Activated effector memory CD4-positive, alpha-beta T cell treated with Interleukin-2 at 50 U/mL for 16 hours (primary cell): ENCODE results near the gene KLHL34.

Experiments used
- DNase-seq: peaks from one replicate; pipeline ENCODE4 v3.0.0-alpha.2; 2020

KLHL34 gene

GRCh38 chrX:21655901-21656586 lies 2.1 kb downstream of the KLHL34 start:
- DNase-seq, result no peak

- no peak for DNase-seq
Observed at GRCh38 chrX:21645886-21646285, 12.2 kb downstream of the KLHL34 start.

- DNase-seq, result no peak
Observed at GRCh38 chrX:21645431-21645830, 12.7 kb downstream of the KLHL34 start.

GRCh38 chrX:21639775-21640174 lies 18.4 kb downstream of the KLHL34 start:
- no peak for DNase-seq

GRCh38 chrX:21638311-21638710 lies 19.8 kb downstream of the KLHL34 start:
- no peak for DNase-seq

- DNase-seq, result no peak
Observed at GRCh38 chrX:21632027-21632426, 26.1 kb downstream of the KLHL34 start.

GRCh38 chrX:21623778-21624501 lies 34.2 kb downstream of the KLHL34 start:
- DNase-seq, result no peak

- DNase-seq, result no peak
Observed at GRCh38 chrX:21620234-21620633, 37.9 kb downstream of the KLHL34 start.

- no peak for DNase-seq
Observed at GRCh38 chrX:21616386-21616785, 41.7 kb downstream of the KLHL34 start.

GRCh38 chrX:21612154-21612553 lies 46.0 kb downstream of the KLHL34 start:
- no peak for DNase-seq

- DNase-seq, result no peak
Observed at GRCh38 chrX:21610168-21610567, 48.0 kb downstream of the KLHL34 start.

- no peak for DNase-seq
Observed at GRCh38 chrX:21606002-21606401, 52.1 kb downstream of the KLHL34 start.
